GM23338 (cell line): ENCODE results near the gene SLC9A9. TPM values are rescaled to one million over a fixed set of nuclear protein-coding genes. Genes with fewer than 3 reads are reported as not detected.

Experiments used
- ATAC-seq: fragments of 200-7000 bp; cut with Tn5 transposase; 3 replicates; pipeline ENCODE4 v1.9.1; 2020
- DNase-seq: peaks from one replicate; pipeline ENCODE4 v3.0.0-alpha.2; 2015; ENCODE audit warnings: low spot score
- H2AFZ ChIP-seq: fragments of 200-600 bp; sonication (generic); 2 replicates; pipeline ENCODE4 v1.8.0; 2016; ENCODE audit warnings: antibody characterized with exemption, mild to moderate bottlenecking, moderate library complexity
- H3F3A ChIP-seq: fragments of 200-600 bp; sonication (generic); replicated peaks from 2 replicates; pipeline ENCODE4 v1.8.0; 2017; ENCODE audit warnings: antibody characterized with exemption, mixed run types, low read depth
- H3K27ac ChIP-seq: fragments of 200-600 bp; sonication (generic); 2 replicates; pipeline ENCODE4 v1.6.1; 2016; ENCODE audit warnings: low read depth
- H3K27me3 ChIP-seq: fragments of 200-600 bp; sonication (generic); 2 replicates; pipeline ENCODE4 v1.8.0; 2016; ENCODE audit warnings: mild to moderate bottlenecking, mixed run types, moderate library complexity; ENCODE audit not compliant: insufficient read depth
- H3K36me3 ChIP-seq: fragments of 200-600 bp; sonication (generic); 2 replicates; pipeline ENCODE4 v1.8.0; 2016; ENCODE audit warnings: mild to moderate bottlenecking; ENCODE audit not compliant: insufficient read depth
- H3K4me1 ChIP-seq: fragments of 200-600 bp; sonication (generic); 2 replicates; pipeline ENCODE4 v1.8.0; 2016; ENCODE audit warnings: mild to moderate bottlenecking, moderate library complexity; ENCODE audit not compliant: insufficient read depth
- H3K4me2 ChIP-seq: fragments of 200-600 bp; sonication (generic); 2 replicates; pipeline ENCODE4 v1.7.1; 2017; ENCODE audit warnings: mixed run types
- H3K4me3 ChIP-seq: fragments of 200-600 bp; sonication (generic); 2 replicates; pipeline ENCODE4 v1.6.1; 2016; ENCODE audit warnings: mixed run types
- H3K79me2 ChIP-seq: fragments of 200-600 bp; sonication (generic); replicated peaks from 2 replicates; pipeline ENCODE4 v1.8.0; 2017; ENCODE audit warnings: mild to moderate bottlenecking; ENCODE audit not compliant: insufficient read depth
- H3K9me2 ChIP-seq: fragments of 200-600 bp; sonication (generic); 2 replicates; pipeline ENCODE4 v1.8.0; 2017; ENCODE audit not compliant: insufficient read depth
- H4K20me1 ChIP-seq: fragments of 200-600 bp; sonication (generic); replicated peaks from 2 replicates; pipeline ENCODE4 v1.8.0; 2017; ENCODE audit warnings: mild to moderate bottlenecking; ENCODE audit not compliant: insufficient read depth
- H3K27ac Mint-ChIP-seq: 2 replicates; pipeline ENCODE4 v1.8.0; 2020; ENCODE audit warnings: inconsistent platforms, mild to moderate bottlenecking, moderate library complexity, mixed read lengths
- H3K27me3 Mint-ChIP-seq: 3 replicates; pipeline ENCODE4 v1.8.0; 2022; ENCODE audit warnings: low read depth, mild to moderate bottlenecking, moderate library complexity, mixed read lengths, inconsistent platforms; ENCODE audit not compliant: insufficient read depth, poor library complexity
- H3K36me3 Mint-ChIP-seq: 3 replicates; pipeline ENCODE4 v1.8.0; 2021; ENCODE audit warnings: low read depth, mild to moderate bottlenecking, inconsistent platforms, moderate library complexity, mixed read lengths
- H3K4me1 Mint-ChIP-seq: 3 replicates; pipeline ENCODE4 v1.8.0; 2020; ENCODE audit warnings: mild to moderate bottlenecking, inconsistent platforms, mixed read lengths
- H3K4me3 Mint-ChIP-seq: 3 replicates; pipeline ENCODE4 v1.8.0; 2021; ENCODE audit warnings: moderate library complexity, mild to moderate bottlenecking, inconsistent platforms, mixed read lengths
- H3K9me3 Mint-ChIP-seq: 3 replicates; pipeline ENCODE4 v1.8.0; 2020; ENCODE audit warnings: moderate library complexity, mild to moderate bottlenecking, inconsistent platforms, mixed read lengths
- ETS1 ChIP-seq: IDR thresholded peaks from 2 replicates; pipeline ENCODE4 v1.6.1; 2016; ENCODE audit warnings: antibody characterized with exemption
- EZH2 ChIP-seq: fragments of 200-600 bp; sonication (generic); IDR thresholded peaks from one replicate; pipeline ENCODE4 v1.8.0; 2017; ENCODE audit warnings: antibody characterized with exemption, mild to moderate bottlenecking, low read depth; ENCODE audit not compliant: unreplicated experiment
- EZH2phosphoT487 ChIP-seq: fragments of 200-600 bp; sonication (generic); IDR thresholded peaks from one replicate; pipeline ENCODE4 v1.8.1; 2018; ENCODE audit warnings: antibody characterized with exemption; ENCODE audit not compliant: unreplicated experiment
- JUNB ChIP-seq: IDR thresholded peaks from one replicate; pipeline ENCODE4 v1.6.1; 2016; ENCODE audit warnings: antibody characterized with exemption; ENCODE audit not compliant: unreplicated experiment
- NANOG ChIP-seq: IDR thresholded peaks from 2 replicates; pipeline ENCODE4 v1.6.1; 2016; ENCODE audit warnings: antibody characterized with exemption, borderline replicate concordance
- POLR2AphosphoS5 ChIP-seq: IDR thresholded peaks from 2 replicates; pipeline ENCODE4 v1.6.1; 2016; ENCODE audit warnings: antibody characterized with exemption, low read depth
- REST ChIP-seq: IDR thresholded peaks from one replicate; pipeline ENCODE4 v1.6.1; 2018; ENCODE audit warnings: antibody characterized with exemption; ENCODE audit not compliant: unreplicated experiment
- STAT1 ChIP-seq: IDR thresholded peaks from one replicate; pipeline ENCODE4 v1.6.1; 2016; ENCODE audit warnings: antibody characterized with exemption; ENCODE audit not compliant: unreplicated experiment
- ZNF114 ChIP-seq: fragments of 250-450 bp; sonication (Bioruptor Pico); IDR thresholded peaks from 2 replicates; pipeline ENCODE4 v1.5.0; 2020; ENCODE audit warnings: mild to moderate bottlenecking, moderate library complexity
- ZNF331 ChIP-seq: fragments of 250-450 bp; sonication (Bioruptor Pico); IDR thresholded peaks from 2 replicates; pipeline ENCODE4 v1.5.0; 2020; ENCODE audit warnings: low read depth, mild to moderate bottlenecking, moderate library complexity
- polyA plus RNA-seq: library from polyadenylated mRNA; unstranded; fragments of >200 nt; fragmentation: Nextera tagmentation; extraction: Ambion mirVana; gene quantifications from 2 replicates; pipeline ENCODE4 v1.2.1, GENCODE V29; 2016
- total RNA-seq: library from RNA; depleted of rRNA; stranded (reverse); fragments of >200 nt; shearing (Covaris generic); gene quantifications from 2 replicates; pipeline ENCODE4 v1.2.3, GENCODE V29; 2014
- TF ChIP-seq, protein P1 (sequence below), 2 experiments: fragments of 200-600 bp in 1 of 2; sonication (generic) in 1 of 2; conservative IDR thresholded peaks; 2 replicates each; pipeline versions ENCODE4 v1.5.1 to v1.6.1; 2016 to 2017; ENCODE audit warnings: antibody characterized with exemption in 2 of 2, low read depth in 2 of 2, mild to moderate bottlenecking in 2 of 2, moderate library complexity in 1 of 2

Gene SLC9A9
- total and polyA plus RNA-seq, 2 experiments from 2014 or later: 1.3 to 1.6 TPM

- DNase-seq: no peak
- TF ChIP-seq EZH2 (no peak), ZNF114 (CRISPR knock-in tag) (no peak), NANOG (no peak), POLR2AphosphoS5 (no peak), JUNB (no peak), STAT1 (no peak)
- Histone ChIP-seq H4K20me1 (no peaks in the 10 kb centered on the region), H2AFZ (no peak overlapping the region), H3K27me3 (no peaks in the 10 kb centered on the region), H3K9me2 (no peaks in the 10 kb centered on the region; the same call in 1 of the 2 replicates), H3K4me2 (no peak overlapping the region), H3K79me2 (no peaks in the 10 kb centered on the region), H3F3A (no peaks in the 10 kb centered on the region), H3K27ac (no peak overlapping the region), H3K4me1 (no peaks in the 10 kb centered on the region), H3K36me3 (no peaks in the 10 kb centered on the region), H3K4me3 (no peak overlapping the region)
- no peak overlapping the region for H3K4me3 Mint-ChIP-seq
- H3K36me3 Mint-ChIP-seq: no peaks in the 10 kb centered on the region
- no peak overlapping the region for H3K27ac Mint-ChIP-seq
- no peaks in the 10 kb centered on the region for H3K9me3 Mint-ChIP-seq
- no peaks in the 10 kb centered on the region for H3K4me1 Mint-ChIP-seq
- no peaks in the 10 kb centered on the region for H3K27me3 Mint-ChIP-seq
- no peak for ATAC-seq
These were observed 571.7 kb downstream of the SLC9A9 start for GRCh38 chr3:143276592-143276991.

DNA sequence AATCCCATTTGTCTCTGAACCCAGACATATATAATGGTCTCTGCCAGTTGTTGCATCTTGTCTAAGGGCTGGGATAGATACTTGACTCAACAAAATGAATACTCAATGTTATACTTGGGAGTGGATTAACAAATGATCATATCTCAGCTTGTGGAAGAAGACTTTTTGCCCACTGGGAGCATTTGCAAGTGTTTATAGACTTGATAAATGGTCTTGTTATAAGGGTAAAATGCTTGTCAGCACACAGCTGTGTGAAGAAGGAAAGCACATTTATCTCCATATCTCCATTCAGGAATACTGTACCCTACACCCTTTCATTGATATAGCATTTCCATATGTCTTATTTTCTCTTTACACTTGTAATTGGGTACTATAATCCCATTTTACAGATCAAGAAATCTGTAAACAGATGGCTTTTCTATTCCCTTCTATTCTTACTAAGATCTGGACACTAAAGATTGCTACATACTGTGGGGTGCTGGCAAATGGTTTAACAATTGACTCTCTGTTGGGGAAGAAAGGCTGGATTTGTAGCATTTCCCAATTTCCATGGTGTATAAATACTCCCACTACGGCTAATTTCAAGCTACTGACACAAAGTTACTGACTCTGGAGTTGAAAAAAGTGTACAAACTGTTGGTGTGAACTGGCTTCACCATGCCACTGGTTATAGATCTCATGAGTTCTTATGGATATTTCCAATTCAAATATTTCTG, 574.1 kb downstream of the SLC9A9 start:
- TF ChIP-seq, protein P1, sequence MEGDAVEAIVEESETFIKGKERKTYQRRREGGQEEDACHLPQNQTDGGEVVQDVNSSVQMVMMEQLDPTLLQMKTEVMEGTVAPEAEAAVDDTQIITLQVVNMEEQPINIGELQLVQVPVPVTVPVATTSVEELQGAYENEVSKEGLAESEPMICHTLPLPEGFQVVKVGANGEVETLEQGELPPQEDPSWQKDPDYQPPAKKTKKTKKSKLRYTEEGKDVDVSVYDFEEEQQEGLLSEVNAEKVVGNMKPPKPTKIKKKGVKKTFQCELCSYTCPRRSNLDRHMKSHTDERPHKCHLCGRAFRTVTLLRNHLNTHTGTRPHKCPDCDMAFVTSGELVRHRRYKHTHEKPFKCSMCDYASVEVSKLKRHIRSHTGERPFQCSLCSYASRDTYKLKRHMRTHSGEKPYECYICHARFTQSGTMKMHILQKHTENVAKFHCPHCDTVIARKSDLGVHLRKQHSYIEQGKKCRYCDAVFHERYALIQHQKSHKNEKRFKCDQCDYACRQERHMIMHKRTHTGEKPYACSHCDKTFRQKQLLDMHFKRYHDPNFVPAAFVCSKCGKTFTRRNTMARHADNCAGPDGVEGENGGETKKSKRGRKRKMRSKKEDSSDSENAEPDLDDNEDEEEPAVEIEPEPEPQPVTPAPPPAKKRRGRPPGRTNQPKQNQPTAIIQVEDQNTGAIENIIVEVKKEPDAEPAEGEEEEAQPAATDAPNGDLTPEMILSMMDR (conservative IDR thresholded peaks at IDR 0.05; ENCODE audit: low read depth in 2 of 2): no peak
- TF ChIP-seq EZH2phosphoT487 (no peak), ZNF331 (no peak), REST (no peak), EZH2 (no peak), ETS1 (no peak), JUNB (no peak)
- Mint-ChIP-seq H3K4me3 (no peak overlapping the region), H3K27me3 (no peaks in the 10 kb centered on the region), H3K9me3 (no peaks in the 10 kb centered on the region), H3K27ac (no peak overlapping the region), H3K4me1 (no peaks in the 10 kb centered on the region), H3K36me3 (no peaks in the 10 kb centered on the region)
- Histone ChIP-seq H4K20me1 (no peaks in the 10 kb centered on the region), H3K9me2 (no peaks in the 10 kb centered on the region; the same call in 1 of the 2 replicates), H3F3A (no peaks in the 10 kb centered on the region), H3K4me3 (no peak overlapping the region), H3K4me2 (no peak overlapping the region), H3K27me3 (no peaks in the 10 kb centered on the region), H2AFZ (no peak overlapping the region), H3K36me3 (no peaks in the 10 kb centered on the region), H3K27ac (no peak overlapping the region), H3K79me2 (no peaks in the 10 kb centered on the region), H3K4me1 (no peaks in the 10 kb centered on the region)
- ATAC-seq: no peak
- no peak for DNase-seq
